ENCODE data around the gene COX7B2. TPM values are rescaled to one million over a fixed set of nuclear protein-coding genes. Genes with fewer than 3 reads are reported as not detected.

The COX7B2 gene
- total and polyA plus RNA-seq, 9 of the 15 experiments (the other 6 are each of a cell fraction or from before 2014, with no cell fraction given): 0.33 to 3.5 (median 0.67) TPM; not detected in 3

- CTCF ChIA-PET (ENCODE audit: low intra/inter-chr PET ratio): no interaction called here
- no peak overlapping the region for H3K9ac ChIP-seq (ENCODE audit: insufficient read depth in 1 of 2, low read depth in 2 of 2, low read length in 2 of 2)
- TF ChIP-seq, protein P1, sequence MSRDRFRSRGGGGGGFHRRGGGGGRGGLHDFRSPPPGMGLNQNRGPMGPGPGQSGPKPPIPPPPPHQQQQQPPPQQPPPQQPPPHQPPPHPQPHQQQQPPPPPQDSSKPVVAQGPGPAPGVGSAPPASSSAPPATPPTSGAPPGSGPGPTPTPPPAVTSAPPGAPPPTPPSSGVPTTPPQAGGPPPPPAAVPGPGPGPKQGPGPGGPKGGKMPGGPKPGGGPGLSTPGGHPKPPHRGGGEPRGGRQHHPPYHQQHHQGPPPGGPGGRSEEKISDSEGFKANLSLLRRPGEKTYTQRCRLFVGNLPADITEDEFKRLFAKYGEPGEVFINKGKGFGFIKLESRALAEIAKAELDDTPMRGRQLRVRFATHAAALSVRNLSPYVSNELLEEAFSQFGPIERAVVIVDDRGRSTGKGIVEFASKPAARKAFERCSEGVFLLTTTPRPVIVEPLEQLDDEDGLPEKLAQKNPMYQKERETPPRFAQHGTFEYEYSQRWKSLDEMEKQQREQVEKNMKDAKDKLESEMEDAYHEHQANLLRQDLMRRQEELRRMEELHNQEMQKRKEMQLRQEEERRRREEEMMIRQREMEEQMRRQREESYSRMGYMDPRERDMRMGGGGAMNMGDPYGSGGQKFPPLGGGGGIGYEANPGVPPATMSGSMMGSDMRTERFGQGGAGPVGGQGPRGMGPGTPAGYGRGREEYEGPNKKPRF (IDR thresholded peaks at IDR 0.05; ENCODE audit: low read depth, low read length): no peak
- TF ChIP-seq CREBBP (IDR thresholded peaks at IDR 0.05; ENCODE audit: low read depth, low read length): no peak
- TF ChIP-seq CTBP1 (IDR thresholded peaks at IDR 0.05; ENCODE audit: borderline replicate concordance): no peak
- no peak for TF ChIP-seq BMI1 (IDR thresholded peaks at IDR 0.05; ENCODE audit: low read length)
- no peak for TF ChIP-seq SNRNP70 (optimal IDR thresholded peaks at IDR 0.05; ENCODE audit: low read depth, low read length)
- no peak for TF ChIP-seq ZNF384 (IDR thresholded peaks at IDR 0.05; ENCODE audit: low read depth, low read length)
- no peak for TF ChIP-seq CLOCK (CRISPR knock-in tag; IDR thresholded peaks at IDR 0.05; ENCODE audit: borderline replicate concordance)
- TF ChIP-seq RNF2 (IDR thresholded peaks at IDR 0.05): no peak
- TF ChIP-seq HNRNPK (IDR thresholded peaks at IDR 0.05; ENCODE audit: low read depth, low read length, poor library complexity, severe bottlenecking): no peak
- no peaks in the 10 kb centered on the region for H3K9me1 ChIP-seq (ENCODE audit: control insufficient read depth, insufficient read depth, low read length)
- WGBS (ENCODE audit: insufficient coverage, low coverage, missing lambda C conversion rate): 2% methylated on average over 6 of the region's 6 CpGs
- H3K9me3 ChIP-seq (replicated peaks; ENCODE audit: control insufficient read depth, insufficient read depth, low read depth, low read length): no peaks in the 10 kb centered on the region
- H3K79me2 ChIP-seq (ENCODE audit: control insufficient read depth, insufficient read depth, low read length): no peaks in the 10 kb centered on the region
- DNase-seq (ENCODE audit: extremely low read depth in 1 of 4, low spot score in 3 of 4): no peak
- H3K27me3 ChIP-seq (ENCODE audit: control insufficient read depth in 2 of 2, insufficient read depth in 2 of 2, low read length in 2 of 2): no peaks in the 10 kb centered on the region
- ATAC-seq: no peak
- no peak overlapping the region for H3K4me2 ChIP-seq (ENCODE audit: insufficient read depth, low read length)
- intact Hi-C loops (cut with micrococcal nuclease): no loop called here
- no peak for FAIRE-seq
- BruUV-seq (replicated peaks): no TSS peak
- no peak overlapping the region for H3K4me3 ChIP-seq
- H3K36me3 ChIP-seq (ENCODE audit: control insufficient read depth, insufficient read depth, low read length): no peaks in the 10 kb centered on the region
- no peaks in the 10 kb centered on the region for H3K4me1 ChIP-seq (replicated peaks in 1 of 2; ENCODE audit: control insufficient read depth in 2 of 2, insufficient read depth in 2 of 2, low read length in 2 of 2)
- no peak overlapping the region for H2AFZ ChIP-seq (ENCODE audit: low read depth, low read length)
- no peak overlapping the region for H3K27ac ChIP-seq (ENCODE audit: extremely low read depth, low read depth, low read length)
- no peaks in the 10 kb centered on the region for H4K20me1 ChIP-seq (replicated peaks; ENCODE audit: control insufficient read depth, insufficient read depth, low read length)
- POLR2A ChIA-PET: no interaction called here
- in situ Hi-C loops (cut with MboI): no loop called here
Observed at GRCh38 chr4:46820154-46820553, 88.9 kb downstream of the COX7B2 start.
